ENCODE measurements around the gene POU6F2. TPM values are rescaled to one million over a fixed set of nuclear protein-coding genes. Genes with fewer than 3 reads are reported as not detected.

The POU6F2 gene
- total RNA-seq, 1 donor from 2014 or later: not detected

DNA sequence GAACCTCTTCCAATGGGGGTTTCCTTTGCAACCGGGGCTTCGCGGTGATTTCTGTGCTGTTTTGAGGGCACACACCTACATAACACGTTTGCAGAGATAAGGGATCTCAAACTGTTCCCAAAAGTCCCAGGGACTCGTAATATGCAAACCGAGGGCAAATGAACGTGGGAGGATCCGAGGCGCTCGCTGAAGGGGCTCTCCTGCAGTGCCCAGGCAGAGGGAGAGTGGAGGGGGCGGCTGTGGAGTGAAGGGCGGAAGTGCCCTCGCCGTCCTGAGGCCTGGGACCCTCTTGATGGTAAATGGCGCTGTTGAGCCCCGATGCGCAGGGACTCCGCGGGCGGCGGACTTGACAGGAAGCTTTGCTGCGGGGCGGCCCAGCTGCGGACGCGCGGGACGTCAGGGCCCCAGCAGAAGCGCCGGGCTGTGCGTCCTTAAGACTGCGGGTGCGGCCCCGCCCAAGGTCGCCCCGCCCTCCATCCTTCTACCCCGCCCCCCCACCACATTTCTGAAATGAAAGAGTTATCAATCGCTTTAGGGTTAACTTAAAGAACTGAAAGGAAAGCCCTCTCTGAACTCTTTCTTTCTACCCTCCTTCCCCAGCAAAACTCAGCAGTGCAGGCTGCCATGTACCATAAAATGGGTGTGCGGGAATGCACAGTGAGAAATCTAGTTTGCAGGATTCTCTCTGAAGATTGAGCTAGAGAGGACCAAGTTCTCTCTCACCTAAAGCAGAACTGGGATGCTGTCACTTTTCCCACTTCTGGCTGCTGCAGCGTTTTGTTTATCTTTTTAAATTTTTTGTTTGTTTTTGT lies 436.7 kb downstream of the POU6F2 start:
- TF ChIP-seq, protein P1, sequence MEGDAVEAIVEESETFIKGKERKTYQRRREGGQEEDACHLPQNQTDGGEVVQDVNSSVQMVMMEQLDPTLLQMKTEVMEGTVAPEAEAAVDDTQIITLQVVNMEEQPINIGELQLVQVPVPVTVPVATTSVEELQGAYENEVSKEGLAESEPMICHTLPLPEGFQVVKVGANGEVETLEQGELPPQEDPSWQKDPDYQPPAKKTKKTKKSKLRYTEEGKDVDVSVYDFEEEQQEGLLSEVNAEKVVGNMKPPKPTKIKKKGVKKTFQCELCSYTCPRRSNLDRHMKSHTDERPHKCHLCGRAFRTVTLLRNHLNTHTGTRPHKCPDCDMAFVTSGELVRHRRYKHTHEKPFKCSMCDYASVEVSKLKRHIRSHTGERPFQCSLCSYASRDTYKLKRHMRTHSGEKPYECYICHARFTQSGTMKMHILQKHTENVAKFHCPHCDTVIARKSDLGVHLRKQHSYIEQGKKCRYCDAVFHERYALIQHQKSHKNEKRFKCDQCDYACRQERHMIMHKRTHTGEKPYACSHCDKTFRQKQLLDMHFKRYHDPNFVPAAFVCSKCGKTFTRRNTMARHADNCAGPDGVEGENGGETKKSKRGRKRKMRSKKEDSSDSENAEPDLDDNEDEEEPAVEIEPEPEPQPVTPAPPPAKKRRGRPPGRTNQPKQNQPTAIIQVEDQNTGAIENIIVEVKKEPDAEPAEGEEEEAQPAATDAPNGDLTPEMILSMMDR (IDR thresholded peaks at IDR 0.05; ENCODE audit: insufficient read depth, low read length, severe bottlenecking): no peak
- H3K27me3 ChIP-seq (ENCODE audit: control insufficient read depth, insufficient read depth, low read length): no peaks in the 10 kb centered on the region
- peak overlapping the region; percentile 28 for H3K4me3 ChIP-seq (ENCODE audit: low read depth, low read length)
- no peak for FAIRE-seq
- no peaks in the 10 kb centered on the region for H3K36me3 ChIP-seq (ENCODE audit: control insufficient read depth, insufficient read depth, low read length)
- DNase-seq (ENCODE audit: low read depth): peak; percentile 3

DNA sequence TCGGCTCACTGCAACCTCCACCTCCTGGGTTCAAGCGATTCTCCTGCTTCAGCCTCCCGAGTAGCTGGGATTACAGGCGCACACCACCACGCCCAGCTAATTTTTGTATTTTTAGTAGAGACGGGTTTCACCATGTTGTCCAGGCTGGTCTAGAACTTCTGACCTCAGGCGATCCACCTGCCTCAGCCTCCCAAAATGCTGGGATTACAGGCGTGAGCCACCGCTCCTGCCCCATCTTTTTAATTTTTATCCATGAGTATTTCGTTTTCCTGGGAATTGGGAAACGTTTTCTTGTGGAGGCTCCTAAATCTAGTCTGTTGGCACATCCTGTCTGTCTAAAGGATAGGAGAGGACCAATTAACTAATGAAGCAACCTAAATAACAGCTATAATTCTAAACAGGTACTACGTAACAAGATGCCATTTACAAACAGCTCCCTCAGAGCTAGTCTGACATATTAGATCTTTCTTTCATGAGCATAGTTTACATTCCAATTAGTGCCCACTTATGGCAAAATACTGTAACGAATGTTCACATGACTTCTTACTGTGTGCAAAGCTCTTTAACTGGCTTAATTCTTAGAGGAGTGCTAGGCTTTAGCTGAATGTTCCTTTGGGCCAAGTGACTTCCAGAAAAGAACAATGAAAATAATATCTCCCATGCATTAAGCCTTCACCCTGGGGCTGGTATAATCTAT lies 437.5 kb downstream of the POU6F2 start:
- TF ChIP-seq, protein P1 (IDR thresholded peaks at IDR 0.05; ENCODE audit: insufficient read depth, low read length, severe bottlenecking): no peak
- Histone ChIP-seq H3K4me3 (ENCODE audit: low read depth, low read length) (no peak overlapping the region), H3K36me3 (ENCODE audit: control insufficient read depth, insufficient read depth, low read length) (no peaks in the 10 kb centered on the region), H3K27me3 (ENCODE audit: control insufficient read depth, insufficient read depth, low read length) (no peaks in the 10 kb centered on the region)
- FAIRE-seq: no peak
- no peak for DNase-seq (ENCODE audit: low read depth)

DNA sequence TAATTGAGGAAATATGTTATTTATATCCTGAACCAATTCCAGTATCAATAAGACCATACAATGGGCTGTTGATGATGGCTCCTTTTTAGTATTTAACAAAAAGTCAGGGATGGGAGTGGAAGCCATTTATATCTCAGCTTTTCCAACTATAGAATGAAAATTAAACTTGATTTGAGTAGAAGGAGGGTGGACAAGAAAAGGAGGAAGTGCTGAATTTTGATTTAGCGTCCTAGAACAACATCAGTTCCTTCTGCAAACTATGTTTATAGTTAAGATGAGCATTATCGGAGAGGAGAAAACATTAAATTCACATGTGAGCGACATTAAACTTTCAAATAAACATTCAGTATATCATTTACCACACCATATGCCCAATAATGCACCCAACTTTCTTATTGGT lies 439.2 kb downstream of the POU6F2 start:
- no peak for DNase-seq (ENCODE audit: low read depth)
- Histone ChIP-seq H3K4me3 (ENCODE audit: low read depth, low read length) (no peak overlapping the region), H3K27me3 (ENCODE audit: control insufficient read depth, insufficient read depth, low read length) (no peaks in the 10 kb centered on the region), H3K36me3 (ENCODE audit: control insufficient read depth, insufficient read depth, low read length) (no peaks in the 10 kb centered on the region)
- no peak for FAIRE-seq
- TF ChIP-seq, protein P1 (IDR thresholded peaks at IDR 0.05; ENCODE audit: insufficient read depth, low read length, severe bottlenecking): no peak

DNA sequence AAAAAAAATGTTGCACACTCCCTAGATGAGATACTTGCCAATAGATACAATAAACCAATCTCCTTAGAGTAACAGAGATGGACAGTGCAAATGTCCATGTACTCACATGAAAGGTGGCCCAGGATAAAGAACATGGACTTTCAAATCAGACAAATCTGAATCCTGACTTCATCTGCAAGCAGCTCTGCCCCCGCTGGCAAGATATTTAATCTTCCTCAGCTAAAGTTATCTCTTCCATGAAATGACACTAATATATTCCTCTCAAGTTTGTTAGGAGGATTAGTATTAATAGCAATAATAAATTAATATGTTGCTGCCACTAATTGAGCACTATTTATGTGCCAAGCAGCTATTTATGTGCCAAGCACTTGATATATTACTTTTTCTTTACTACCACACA lies 439.9 kb downstream of the POU6F2 start:
- DNase-seq (ENCODE audit: low read depth): no peak
- Histone ChIP-seq H3K27me3 (ENCODE audit: control insufficient read depth, insufficient read depth, low read length) (no peaks in the 10 kb centered on the region), H3K4me3 (ENCODE audit: low read depth, low read length) (no peak overlapping the region), H3K36me3 (ENCODE audit: control insufficient read depth, insufficient read depth, low read length) (no peaks in the 10 kb centered on the region)
- TF ChIP-seq, protein P1 (IDR thresholded peaks at IDR 0.05; ENCODE audit: insufficient read depth, low read length, severe bottlenecking): no peak
- no peak for FAIRE-seq

DNA sequence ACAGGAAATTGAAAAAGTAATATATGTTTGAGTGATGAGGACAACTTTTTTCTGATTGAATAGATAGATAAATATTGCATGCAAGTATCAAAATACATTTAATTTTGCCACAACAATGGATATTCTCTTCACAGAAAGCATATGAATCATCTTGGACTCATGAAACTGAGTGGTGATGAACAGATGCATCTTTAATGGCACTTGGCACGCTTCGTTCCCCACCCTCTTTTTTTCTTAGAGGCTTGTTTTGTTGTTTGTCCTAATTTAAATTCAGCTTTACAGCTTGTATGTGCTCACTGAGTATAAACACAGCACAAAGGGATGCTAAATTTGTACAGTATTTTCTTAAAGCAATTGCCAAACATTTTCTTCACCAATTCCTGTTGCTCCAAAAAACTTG lies 443.5 kb downstream of the POU6F2 start:
- DNase-seq (ENCODE audit: low read depth) (no peak), FAIRE-seq (no peak)
- TF ChIP-seq, protein P1 (IDR thresholded peaks at IDR 0.05; ENCODE audit: insufficient read depth, low read length, severe bottlenecking): no peak
- Histone ChIP-seq H3K4me3 (ENCODE audit: low read depth, low read length) (no peak overlapping the region), H3K36me3 (ENCODE audit: control insufficient read depth, insufficient read depth, low read length) (no peaks in the 10 kb centered on the region), H3K27me3 (ENCODE audit: control insufficient read depth, insufficient read depth, low read length) (no peaks in the 10 kb centered on the region)

Measured in bronchial epithelial cell (primary cell).